Mesenchymal stem cell (in vitro differentiated cells and primary cell): ENCODE measurements around the gene FBXO31.
"Not testable (repeated sequence)": the region's sequence is repeated elsewhere in the genome, so short reads cannot be mapped to it uniquely, and the experiment has no call there.

Source experiments
- DNase-seq: peaks from one replicate; pipeline ENCODE4 v3.0.0-alpha.2; 2013
- H2AFZ ChIP-seq: one replicate; pipeline ENCODE4 v1.6.1; 2013; ENCODE audit warnings: low read depth, mild to moderate bottlenecking, control low read depth, inconsistent platforms, low read length, moderate library complexity
- H2AK5ac ChIP-seq: 2 replicates; pipeline ENCODE4 v1.6.1; 2013; ENCODE audit warnings: low read length, moderate library complexity, mild to moderate bottlenecking, inconsistent platforms; ENCODE audit not compliant: severe bottlenecking
- H2BK120ac ChIP-seq: one replicate; pipeline ENCODE4 v1.6.1; 2013; ENCODE audit warnings: low read depth, mild to moderate bottlenecking, inconsistent platforms, low read length, moderate library complexity
- H2BK12ac ChIP-seq, 2 experiments: one replicate each; pipeline ENCODE4 v1.6.1; 2013; ENCODE audit warnings: inconsistent platforms in 2 of 2, low read length in 2 of 2, mild to moderate bottlenecking in 2 of 2, moderate library complexity in 2 of 2, control low read depth in 1 of 2
- H2BK15ac ChIP-seq: one replicate; pipeline ENCODE4 v1.6.1; 2013; ENCODE audit warnings: mild to moderate bottlenecking, low read depth, inconsistent platforms; ENCODE audit not compliant: poor library complexity, severe bottlenecking
- H2BK5ac ChIP-seq: 2 replicates; pipeline ENCODE4 v1.6.1; 2013; ENCODE audit warnings: low read depth, mild to moderate bottlenecking, low read length, control low read depth, inconsistent platforms; ENCODE audit not compliant: poor library complexity, severe bottlenecking
- H3K14ac ChIP-seq, 2 experiments: one replicate each; pipeline ENCODE4 v1.6.1; 2013; ENCODE audit warnings: inconsistent platforms in 2 of 2, low read length in 2 of 2, control low read depth in 1 of 2, mild to moderate bottlenecking in 1 of 2, moderate library complexity in 1 of 2
- H3K18ac ChIP-seq, 2 experiments: one replicate each; pipeline ENCODE4 v1.6.1; 2013; ENCODE audit warnings: inconsistent platforms in 2 of 2, low read length in 2 of 2, control low read depth in 1 of 2, low read depth in 1 of 2, mild to moderate bottlenecking in 1 of 2
- H3K23ac ChIP-seq, 2 experiments: one replicate each; pipeline ENCODE4 v1.6.1; 2013; ENCODE audit warnings: inconsistent platforms in 2 of 2, low read length in 2 of 2, mild to moderate bottlenecking in 2 of 2, moderate library complexity in 2 of 2, control low read depth in 1 of 2
- H3K27ac ChIP-seq: 2 replicates; pipeline ENCODE4 v1.5.1; 2013; ENCODE audit warnings: mild to moderate bottlenecking, moderate library complexity, low read length, control low read depth, inconsistent platforms; ENCODE audit not compliant: poor library complexity, severe bottlenecking
- H3K27me3 ChIP-seq, 2 experiments: 2 replicates each; pipeline versions ENCODE4 v1.6.1 to v1.7.0; 2013; ENCODE audit warnings: low read length in 2 of 2, mild to moderate bottlenecking in 2 of 2, moderate library complexity in 2 of 2, control low read depth in 1 of 2, inconsistent platforms in 1 of 2; ENCODE audit not compliant: control insufficient read depth in 1 of 2, insufficient read depth in 1 of 2
- H3K36me3 ChIP-seq, 2 experiments: 2 replicates each; pipeline versions ENCODE4 v1.6.1 to v1.7.0; 2013; ENCODE audit warnings: low read length in 2 of 2, control low read depth in 1 of 2, inconsistent platforms in 1 of 2, low read depth in 1 of 2, mild to moderate bottlenecking in 1 of 2; ENCODE audit not compliant: insufficient read depth in 2 of 2, control insufficient read depth in 1 of 2
- H3K4ac ChIP-seq, 2 experiments: one replicate each; pipeline ENCODE4 v1.6.1; 2013; ENCODE audit warnings: inconsistent platforms in 2 of 2, low read length in 2 of 2, mild to moderate bottlenecking in 2 of 2, moderate library complexity in 2 of 2, control low read depth in 1 of 2, low read depth in 1 of 2
- H3K4me1 ChIP-seq: 2 replicates; pipeline ENCODE4 v1.6.1; 2013; ENCODE audit warnings: low read depth, low read length, control low read depth; ENCODE audit not compliant: control insufficient read depth, insufficient read depth
- H3K4me2 ChIP-seq: 2 replicates; pipeline ENCODE4 v1.6.1; 2013; ENCODE audit warnings: low read length, mild to moderate bottlenecking, inconsistent platforms; ENCODE audit not compliant: poor library complexity, severe bottlenecking
- H3K4me3 ChIP-seq, 2 experiments: 2 replicates each; pipeline versions ENCODE4 v1.5.1 to v1.7.0; 2013; ENCODE audit warnings: low read length in 2 of 2, mild to moderate bottlenecking in 2 of 2, control low read depth in 1 of 2, low read depth in 1 of 2; ENCODE audit not compliant: insufficient read depth in 1 of 2
- H3K79me1 ChIP-seq: replicated peaks from 2 replicates; pipeline ENCODE4 v1.6.1; 2013; ENCODE audit warnings: mild to moderate bottlenecking, control low read depth, low read length, inconsistent platforms; ENCODE audit not compliant: poor library complexity, severe bottlenecking
- H3K9ac ChIP-seq: 2 replicates; pipeline ENCODE4 v1.7.0; 2013; ENCODE audit warnings: mild to moderate bottlenecking, low read length, moderate library complexity
- H3K9me3 ChIP-seq: 2 replicates; pipeline ENCODE4 v1.7.0; 2013; ENCODE audit warnings: mild to moderate bottlenecking, low read length; ENCODE audit not compliant: control insufficient read depth
- H4K8ac ChIP-seq: one replicate; pipeline ENCODE4 v1.6.1; 2013; ENCODE audit warnings: inconsistent platforms, mild to moderate bottlenecking, low read length, moderate library complexity
- H4K91ac ChIP-seq: one replicate; pipeline ENCODE4 v1.6.1; 2013; ENCODE audit warnings: mild to moderate bottlenecking, low read length, inconsistent platforms
- WGBS: methylation state at CpG from one replicate; pipeline ENCODE4 v1.1.7; 2013; ENCODE audit warnings: mixed read lengths; 5-methylcytosine and 5-hydroxymethylcytosine counted together

Gene FBXO31

GRCh38 chr16:87366288-87366687, 17.3 kb downstream of the FBXO31 start:
- H3K23ac ChIP-seq, result no peak overlapping the region
- no peak overlapping the region for H2AK5ac ChIP-seq
- no peak overlapping the region for H2BK15ac ChIP-seq
- DNase-seq, result no peak
- H3K4me3 ChIP-seq, result no peak overlapping the region
- H3K4me1 ChIP-seq, result peaks cover 20% of the 10 kb centered on the region
- H3K27me3 ChIP-seq, result no peaks in the 10 kb centered on the region
- no peak overlapping the region for H3K27ac ChIP-seq
- no peak overlapping the region for H3K4me2 ChIP-seq
- peaks cover 39% of the 10 kb centered on the region in 2 experiments for H3K36me3 ChIP-seq
- H2AFZ ChIP-seq, result no peak overlapping the region
- no peak overlapping the region for H3K14ac ChIP-seq
- no peak overlapping the region for H3K4ac ChIP-seq
- peaks cover 66% of the 10 kb centered on the region for H3K79me1 ChIP-seq
- H4K91ac ChIP-seq, result no peak overlapping the region
- no peak overlapping the region for H4K8ac ChIP-seq
- 95% methylated on average over 4 of the region's 4 CpGs for WGBS
- H3K18ac ChIP-seq, result no peak overlapping the region
- H2BK120ac ChIP-seq, result no peak overlapping the region
- H2BK5ac ChIP-seq, result no peak overlapping the region
- no peaks in the 10 kb centered on the region for H3K9me3 ChIP-seq
- no peak overlapping the region for H2BK12ac ChIP-seq
- H3K9ac ChIP-seq, result no peak overlapping the region

DNA sequence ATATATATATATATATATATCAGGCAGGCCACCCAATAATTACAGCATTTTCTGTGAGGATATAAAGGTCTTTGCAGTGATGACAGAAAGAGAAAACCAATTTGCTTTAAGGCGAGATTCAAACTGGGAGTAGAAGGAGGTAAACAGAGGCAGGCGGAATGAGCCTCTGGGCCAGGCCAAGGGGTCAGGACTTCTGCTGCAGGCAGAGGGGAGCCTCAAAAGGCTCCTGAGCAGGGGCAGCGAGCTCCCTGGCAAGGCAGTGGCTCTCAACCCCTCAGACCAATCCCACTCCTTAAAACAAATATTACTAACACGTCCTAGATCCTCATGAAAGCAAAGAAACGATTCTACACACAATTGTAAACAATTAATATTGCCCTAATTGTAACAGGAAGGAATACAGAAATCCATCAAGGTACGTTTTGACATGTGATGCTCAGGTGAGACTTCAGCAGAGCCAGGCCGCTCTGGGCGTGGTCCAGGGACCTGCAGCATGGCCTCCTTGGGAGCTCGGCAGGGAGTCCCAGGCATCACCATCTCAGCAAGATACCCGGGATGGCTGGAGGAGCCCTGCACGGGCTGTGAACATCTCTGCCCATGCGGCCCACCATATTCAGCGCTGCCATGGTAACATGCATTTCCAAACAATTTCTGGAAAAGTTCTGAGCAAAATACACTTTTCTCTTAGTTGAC, 18.4 kb downstream of the FBXO31 start:
- Histone ChIP-seq H3K4me1 (peaks cover 19% of the 10 kb centered on the region), H4K91ac (no peak overlapping the region), H3K18ac (no peak overlapping the region), H2AFZ (no peak overlapping the region), H3K14ac (no peak overlapping the region), H3K4ac (no peak overlapping the region), H3K79me1 (peaks cover 66% of the 10 kb centered on the region), H3K4me3 (no peak overlapping the region), H3K9ac (no peak overlapping the region), H3K36me3 (peaks cover 46 to 50% of the 10 kb centered on the region in 2 experiments), H3K23ac (no peak overlapping the region), H2BK15ac (no peak overlapping the region), H2BK120ac (no peak overlapping the region), H3K9me3 (no peaks in the 10 kb centered on the region), H3K4me2 (no peak overlapping the region), H3K27me3 (no peaks in the 10 kb centered on the region), H2BK5ac (no peak overlapping the region), H2AK5ac (no peak overlapping the region), H3K27ac (no peak overlapping the region), H2BK12ac (no peak overlapping the region), H4K8ac (no peak overlapping the region)
- no peak for DNase-seq
- WGBS, result 93% methylated on average over 13 of the region's 13 CpGs

DNA sequence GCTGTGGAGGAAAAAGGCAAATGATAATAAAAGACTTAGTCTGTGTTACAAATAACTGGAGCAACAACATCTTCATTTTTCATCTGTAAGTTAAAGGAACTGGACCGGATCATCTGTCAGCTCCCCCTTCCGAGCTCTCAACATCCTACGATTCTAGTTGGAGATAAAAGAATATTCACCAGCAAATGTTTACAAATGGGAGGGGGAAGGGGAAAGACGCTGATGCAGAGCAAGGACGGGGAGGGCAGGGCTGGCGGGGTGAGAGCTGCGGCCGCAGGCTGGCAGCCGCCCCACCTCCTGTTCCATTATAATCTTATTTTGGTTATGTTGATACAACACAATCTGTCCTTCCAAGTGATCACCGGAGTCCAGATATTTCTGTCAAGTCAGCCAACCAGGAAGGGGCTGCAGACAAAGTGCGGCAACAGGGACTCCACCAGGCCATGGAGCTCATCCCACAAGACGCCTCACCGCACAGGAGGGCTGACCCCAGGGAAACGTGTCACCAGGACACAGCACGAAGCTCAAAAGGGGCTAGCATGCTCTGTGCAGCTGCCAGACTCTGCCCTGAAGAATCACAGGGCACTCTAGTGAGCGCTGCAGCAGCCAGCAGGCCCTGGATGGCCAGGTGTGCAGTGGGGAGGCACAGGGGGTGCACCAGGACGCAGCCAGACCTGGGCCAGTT, 19.7 kb downstream of the FBXO31 start:
- Histone ChIP-seq H3K14ac (peak overlapping the region in 1 of 2 experiments; percentile 66), H3K4me1 (peaks cover 16% of the 10 kb centered on the region), H4K8ac (peak overlapping the region; percentile 27), H2AK5ac (no peak overlapping the region), H3K4me2 (no peak overlapping the region), H2BK12ac (peak overlapping the region; percentile 32 to 51), H2BK120ac (no peak overlapping the region), H3K4me3 (no peak overlapping the region), H3K27me3 (no peaks in the 10 kb centered on the region), H3K79me1 (peaks cover 62% of the 10 kb centered on the region), H3K27ac (no peak overlapping the region), H2AFZ (no peak overlapping the region), H3K23ac (peak overlapping the region in 1 of 2 experiments; percentile 57), H2BK5ac (no peak overlapping the region), H3K36me3 (peaks cover 51 to 62% of the 10 kb centered on the region in 2 experiments), H3K9me3 (no peaks in the 10 kb centered on the region), H3K9ac (no peak overlapping the region), H3K4ac (peak overlapping the region in 1 of 2 experiments; percentile 69), H3K18ac (peak overlapping the region in 1 of 2 experiments; percentile 79), H2BK15ac (no peak overlapping the region), H4K91ac (peak overlapping the region; percentile 93)
- 64% methylated on average over 11 of the region's 17 CpGs for WGBS
- peak; percentile 65 for DNase-seq

- not testable (repeated sequence) for H3K27ac ChIP-seq, H4K91ac ChIP-seq, DNase-seq, H3K9me3 ChIP-seq, H3K4me2 ChIP-seq, H2AK5ac ChIP-seq, H2BK15ac ChIP-seq, H3K14ac ChIP-seq, H2BK5ac ChIP-seq, H3K18ac ChIP-seq, H2BK12ac ChIP-seq, H4K8ac ChIP-seq, H2BK120ac ChIP-seq, H3K23ac ChIP-seq, H3K4ac ChIP-seq, H2AFZ ChIP-seq, H3K4me3 ChIP-seq, H3K9ac ChIP-seq, H3K27me3 ChIP-seq
- WGBS, result 96% methylated on average over 13 of the region's 13 CpGs
- Histone ChIP-seq H3K4me1 (peaks cover 16% of the 10 kb centered on the region), H3K79me1 (peaks cover 67% of the 10 kb centered on the region), H3K36me3 (peaks cover 60 to 71% of the 10 kb centered on the region in 2 experiments)
Observed at GRCh38 chr16:87362828-87363559, 20.6 kb downstream of the FBXO31 start.
